Subcutaneous adipose tissue (tissue), 4 donors: ENCODE data around the gene PFDN5. TPM values are rescaled to one million over a fixed set of nuclear protein-coding genes. Genes with fewer than 3 reads are reported as not detected.

Experiments used
- total RNA-seq, 4 donors: library from RNA; depleted of rRNA; stranded (reverse); fragments of >200 nt; gene quantifications; one replicate each; pipeline ENCODE4 v1.1.0, GENCODE V29; 2016
- TF ChIP-seq, protein P1 (sequence below): fragments of 450-650 bp; IDR thresholded peaks from one replicate; pipeline ENCODE4 v1.5.1; 2016; ENCODE audit warnings: low read depth, mild to moderate bottlenecking, control low read depth, antibody characterized with exemption, moderate library complexity

PFDN5 gene
- total RNA-seq, 4 donors from 2014 or later, result 523 to 856 (median 791) TPM

DNA sequence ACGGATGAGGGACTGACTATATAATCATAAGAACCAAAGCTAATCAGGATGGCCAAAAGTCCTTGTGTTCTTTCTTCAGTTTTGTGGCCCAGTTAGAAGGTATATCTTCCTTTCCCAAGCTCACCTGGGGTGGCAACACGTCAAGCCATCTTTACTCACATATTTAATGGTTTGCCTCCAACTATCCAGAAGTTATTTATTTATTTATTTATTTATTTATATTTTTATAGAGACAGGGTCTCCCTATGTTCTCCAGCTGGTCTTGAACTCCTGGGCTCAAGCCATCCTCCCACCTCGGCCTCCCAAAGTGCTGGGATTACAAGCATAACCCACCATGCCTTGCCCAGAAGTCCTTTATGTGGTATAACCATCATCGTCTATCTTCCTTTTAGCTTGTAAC, 52.6 kb downstream of the PFDN5 start:
- TF ChIP-seq, protein P1, sequence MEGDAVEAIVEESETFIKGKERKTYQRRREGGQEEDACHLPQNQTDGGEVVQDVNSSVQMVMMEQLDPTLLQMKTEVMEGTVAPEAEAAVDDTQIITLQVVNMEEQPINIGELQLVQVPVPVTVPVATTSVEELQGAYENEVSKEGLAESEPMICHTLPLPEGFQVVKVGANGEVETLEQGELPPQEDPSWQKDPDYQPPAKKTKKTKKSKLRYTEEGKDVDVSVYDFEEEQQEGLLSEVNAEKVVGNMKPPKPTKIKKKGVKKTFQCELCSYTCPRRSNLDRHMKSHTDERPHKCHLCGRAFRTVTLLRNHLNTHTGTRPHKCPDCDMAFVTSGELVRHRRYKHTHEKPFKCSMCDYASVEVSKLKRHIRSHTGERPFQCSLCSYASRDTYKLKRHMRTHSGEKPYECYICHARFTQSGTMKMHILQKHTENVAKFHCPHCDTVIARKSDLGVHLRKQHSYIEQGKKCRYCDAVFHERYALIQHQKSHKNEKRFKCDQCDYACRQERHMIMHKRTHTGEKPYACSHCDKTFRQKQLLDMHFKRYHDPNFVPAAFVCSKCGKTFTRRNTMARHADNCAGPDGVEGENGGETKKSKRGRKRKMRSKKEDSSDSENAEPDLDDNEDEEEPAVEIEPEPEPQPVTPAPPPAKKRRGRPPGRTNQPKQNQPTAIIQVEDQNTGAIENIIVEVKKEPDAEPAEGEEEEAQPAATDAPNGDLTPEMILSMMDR, result no peak

Other genes with a start within 250 kb of the PFDN5 start
- 100 to 1,000 TPM; 108 to 522 (median 189) TPM for gene TNS2, start 245.5 kb upstream of the PFDN5 start, total RNA-seq
- 10 to 100 TPM; 20.4 to 41.8 (median 24.6) TPM for gene SPRYD3, start 216.2 kb upstream of the PFDN5 start, total RNA-seq
- gene IGFBP6, start 197.9 kb upstream of the PFDN5 start, total RNA-seq, result 1,000 to 10,000 TPM in 1 of 4 donors, 100 to 1,000 TPM in 3; 224 to 1,933 (median 278) TPM
- under 1 TPM in 1 of 4 donors, not detected in 3; 0.38 TPM for gene SOAT2, start 192.1 kb upstream of the PFDN5 start, total RNA-seq
- 10 to 100 TPM; 14.0 to 22.3 (median 17.7) TPM for gene ZNF740, start 114.8 kb upstream of the PFDN5 start, total RNA-seq
- gene CSAD, start 114.6 kb upstream of the PFDN5 start, total RNA-seq, result 100 to 1,000 TPM in 2 of 4 donors, 10 to 100 TPM in 2; 63.7 to 215 (median 101) TPM
- gene ITGB7, start 88.3 kb upstream of the PFDN5 start, total RNA-seq, result 1 to 10 TPM in 3 of 4 donors, under 1 TPM in 1; 0.49 to 8.1 (median 3.0) TPM
- gene RARG, start 63.3 kb upstream of the PFDN5 start, total RNA-seq, result 10 to 100 TPM in 3 of 4 donors, 1 to 10 TPM in 1; 4.2 to 14.1 (median 10.9) TPM
- 1 to 10 TPM in 2 of 4 donors, under 1 TPM in 1, not detected in 1; 0.38 to 2.4 (median 2.0) TPM for gene ESPL1, start 27.2 kb upstream of the PFDN5 start, total RNA-seq
- gene MYG1, start 4.2 kb downstream of the PFDN5 start, total RNA-seq, result 10 to 100 TPM; 26.7 to 46.5 (median 40.7) TPM
- gene AAAS, start 26.1 kb downstream of the PFDN5 start, total RNA-seq, result 10 to 100 TPM; 30.3 to 56.9 (median 35.0) TPM
- not detected for gene SP7, start 40.8 kb downstream of the PFDN5 start, total RNA-seq
- 10 to 100 TPM; 53.0 to 81.8 (median 72.7) TPM for gene SP1, start 84.6 kb downstream of the PFDN5 start, total RNA-seq
- gene AMHR2, start 128.3 kb downstream of the PFDN5 start, total RNA-seq, result under 1 TPM in 1 of 4 donors, not detected in 3; 0.22 TPM
- gene PRR13, start 146.2 kb downstream of the PFDN5 start, total RNA-seq, result 10 to 100 TPM; 57.7 to 83.1 (median 71.0) TPM
- gene PCBP2, start 156.6 kb downstream of the PFDN5 start, total RNA-seq, result 100 to 1,000 TPM; 622 to 768 (median 702) TPM
- gene MAP3K12, start 203.9 kb downstream of the PFDN5 start, total RNA-seq, result 10 to 100 TPM in 3 of 4 donors, 1 to 10 TPM in 1; 5.1 to 30.7 (median 24.6) TPM
- 10 to 100 TPM; 16.0 to 27.1 (median 22.7) TPM for gene TARBP2, start 205.7 kb downstream of the PFDN5 start, total RNA-seq
- gene NPFF, start 211.9 kb downstream of the PFDN5 start, total RNA-seq, result not detected